SU-DHL-6 (cell line): ENCODE measurements around the gene PDCD7.

ENCODE experiments used
- H2AFZ ChIP-seq: fragments of 200-600 bp; sonication (generic); 2 replicates; pipeline ENCODE4 v1.6.1; 2014; ENCODE audit warnings: low read depth, mild to moderate bottlenecking, moderate library complexity, mixed read lengths, antibody characterized with exemption, low read length; ENCODE audit not compliant: severe bottlenecking
- H3F3A ChIP-seq: fragments of 200-600 bp; shearing (Covaris generic); 2 replicates; pipeline ENCODE4 v1.6.0; 2016; ENCODE audit warnings: antibody characterized with exemption, mild to moderate bottlenecking; ENCODE audit not compliant: insufficient read depth
- H3K27ac ChIP-seq: fragments of 200-600 bp; sonication (generic); 2 replicates; pipeline ENCODE4 v1.5.1; 2016; ENCODE audit warnings: low read depth, mild to moderate bottlenecking, low read length, moderate library complexity, mixed read lengths
- H3K27me3 ChIP-seq: fragments of 200-600 bp; sonication (generic), shearing (Covaris generic); 2 replicates; pipeline ENCODE4 v1.6.0; 2014; ENCODE audit warnings: mild to moderate bottlenecking, low read length
- H3K36me3 ChIP-seq: fragments of 200-600 bp; sonication (generic); 2 replicates; pipeline ENCODE4 v1.6.1; 2014; ENCODE audit warnings: mild to moderate bottlenecking, low read length, mixed read lengths
- H3K4me2 ChIP-seq: fragments of 300-600, 200-600 bp; shearing (Covaris generic), sonication (generic); 2 replicates; pipeline ENCODE4 v1.6.0; 2014; ENCODE audit warnings: low read length, low read depth, mild to moderate bottlenecking; ENCODE audit not compliant: poor library complexity, severe bottlenecking
- H3K4me3 ChIP-seq: fragments of 200-600 bp; sonication (generic); 2 replicates; pipeline ENCODE4 v1.5.1; 2014; ENCODE audit warnings: antibody characterized with exemption, low read length, mild to moderate bottlenecking, mixed read lengths; ENCODE audit not compliant: insufficient read depth, poor library complexity, severe bottlenecking
- H3K79me2 ChIP-seq: fragments of 200-600 bp; sonication (generic); 2 replicates; pipeline ENCODE4 v1.6.1; 2014; ENCODE audit warnings: mild to moderate bottlenecking, low read length, moderate library complexity; ENCODE audit not compliant: insufficient read depth
- H3K9ac ChIP-seq: fragments of 200-600 bp; sonication (generic); 2 replicates; pipeline ENCODE4 v1.7.0; 2014; ENCODE audit warnings: mild to moderate bottlenecking, low read length
- H3K9me2 ChIP-seq: fragments of 200-600 bp; sonication (generic); replicated peaks from 2 replicates; pipeline ENCODE4 v1.6.1; 2014; ENCODE audit warnings: low read length; ENCODE audit not compliant: insufficient read depth
- H3K9me3 ChIP-seq: fragments of 200-600 bp; sonication (generic); 2 replicates; pipeline ENCODE4 v1.6.1; 2014; ENCODE audit warnings: low read length, mixed read lengths; ENCODE audit not compliant: insufficient read depth
- H4K20me1 ChIP-seq: fragments of 200-600 bp; sonication (generic); 2 replicates; pipeline ENCODE4 v1.6.1; 2014; ENCODE audit warnings: low read depth, mild to moderate bottlenecking, antibody characterized with exemption, low read length, moderate library complexity, mixed read lengths
- EZH2phosphoT487 ChIP-seq: fragments of 200-600 bp; sonication (generic), shearing (Covaris generic); conservative IDR thresholded peaks from 2 replicates; pipeline ENCODE4 v1.6.1; 2018; ENCODE audit warnings: mild to moderate bottlenecking, antibody characterized with exemption, low read length, moderate library complexity, mixed read lengths
- TF ChIP-seq, protein P1 (sequence below): fragments of 200-600 bp; sonication (generic); IDR thresholded peaks from one replicate; pipeline ENCODE4 v1.5.1; 2017; ENCODE audit warnings: antibody characterized with exemption, mild to moderate bottlenecking, low read length, moderate library complexity; ENCODE audit not compliant: insufficient read depth, poor library complexity, severe bottlenecking

Gene PDCD7

DNA sequence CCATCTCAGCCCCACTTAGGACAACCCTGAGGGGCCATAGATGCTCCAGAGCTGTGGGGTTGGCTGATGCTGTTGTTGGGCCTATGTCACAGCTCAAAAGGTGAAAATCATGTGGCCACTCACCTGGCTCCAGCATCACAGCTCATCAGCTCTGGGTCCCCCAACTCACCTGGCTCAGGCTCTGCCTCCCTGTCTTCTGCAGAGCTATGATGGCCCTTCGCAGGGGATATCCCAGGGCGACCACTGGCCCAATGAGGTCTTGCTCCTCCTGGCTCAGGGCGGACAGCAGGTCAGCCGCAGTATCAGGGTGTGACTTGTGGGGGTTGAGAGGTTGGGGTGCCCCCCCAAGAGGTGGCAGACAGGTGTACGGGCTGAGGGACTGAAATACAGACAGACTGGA is 34.3 kb downstream of the PDCD7 start:
- TF ChIP-seq, protein P1, sequence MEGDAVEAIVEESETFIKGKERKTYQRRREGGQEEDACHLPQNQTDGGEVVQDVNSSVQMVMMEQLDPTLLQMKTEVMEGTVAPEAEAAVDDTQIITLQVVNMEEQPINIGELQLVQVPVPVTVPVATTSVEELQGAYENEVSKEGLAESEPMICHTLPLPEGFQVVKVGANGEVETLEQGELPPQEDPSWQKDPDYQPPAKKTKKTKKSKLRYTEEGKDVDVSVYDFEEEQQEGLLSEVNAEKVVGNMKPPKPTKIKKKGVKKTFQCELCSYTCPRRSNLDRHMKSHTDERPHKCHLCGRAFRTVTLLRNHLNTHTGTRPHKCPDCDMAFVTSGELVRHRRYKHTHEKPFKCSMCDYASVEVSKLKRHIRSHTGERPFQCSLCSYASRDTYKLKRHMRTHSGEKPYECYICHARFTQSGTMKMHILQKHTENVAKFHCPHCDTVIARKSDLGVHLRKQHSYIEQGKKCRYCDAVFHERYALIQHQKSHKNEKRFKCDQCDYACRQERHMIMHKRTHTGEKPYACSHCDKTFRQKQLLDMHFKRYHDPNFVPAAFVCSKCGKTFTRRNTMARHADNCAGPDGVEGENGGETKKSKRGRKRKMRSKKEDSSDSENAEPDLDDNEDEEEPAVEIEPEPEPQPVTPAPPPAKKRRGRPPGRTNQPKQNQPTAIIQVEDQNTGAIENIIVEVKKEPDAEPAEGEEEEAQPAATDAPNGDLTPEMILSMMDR = no peak
- no peak for TF ChIP-seq EZH2phosphoT487
- no peaks in the 10 kb centered on the region for H3K36me3 ChIP-seq
- H3K79me2 ChIP-seq = no peaks in the 10 kb centered on the region

DNA sequence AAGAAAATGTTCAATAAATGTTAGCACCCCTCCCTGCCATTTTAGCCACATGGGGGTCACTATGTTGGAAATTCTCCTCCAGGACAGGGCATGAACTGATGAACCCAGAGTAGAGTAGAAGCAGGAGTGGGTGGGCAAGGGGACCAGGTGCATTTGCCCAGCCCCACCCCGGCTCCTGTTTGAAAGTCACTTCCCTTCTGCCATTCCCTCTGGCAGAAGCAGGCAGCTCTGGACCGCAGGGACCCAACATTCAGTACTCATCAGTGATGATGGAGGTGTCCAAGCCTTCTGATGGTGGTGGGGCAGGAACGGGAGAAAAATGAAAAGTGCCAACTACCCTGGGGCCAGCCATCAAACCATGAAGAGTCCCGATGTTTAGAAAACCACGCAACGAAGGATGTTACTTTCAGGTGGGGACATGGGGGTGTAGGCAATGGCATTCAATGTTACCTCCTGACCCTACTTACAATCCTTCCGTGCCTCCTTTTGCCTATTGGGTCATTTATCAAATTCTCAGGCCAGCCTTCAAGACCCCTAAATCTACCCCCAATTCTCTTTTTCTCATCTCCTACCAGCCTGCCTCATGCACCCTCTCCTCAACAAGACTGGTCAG is 35.9 kb downstream of the PDCD7 start:
- no peak overlapping the region for H3K4me3 ChIP-seq
- no peak overlapping the region for H3K4me2 ChIP-seq
- H3K9me3 ChIP-seq = no peaks in the 10 kb centered on the region
- no peak overlapping the region for H2AFZ ChIP-seq
- no peaks in the 10 kb centered on the region for H3F3A ChIP-seq
- H3K9me2 ChIP-seq = no peaks in the 10 kb centered on the region
- no peak for TF ChIP-seq EZH2phosphoT487
- TF ChIP-seq, protein P1 = no peak
- H3K79me2 ChIP-seq = no peaks in the 10 kb centered on the region
- no peaks in the 10 kb centered on the region for H3K27me3 ChIP-seq
- no peak overlapping the region for H3K27ac ChIP-seq
- H4K20me1 ChIP-seq = no peaks in the 10 kb centered on the region
- no peaks in the 10 kb centered on the region for H3K36me3 ChIP-seq
- no peak overlapping the region for H3K9ac ChIP-seq

More for the DNA sequence above, 34.3 kb downstream of the PDCD7 start:
- no peak overlapping the region for H3K4me3 ChIP-seq
- H3K27me3 ChIP-seq = no peaks in the 10 kb centered on the region
- H3K9me3 ChIP-seq = no peaks in the 10 kb centered on the region
- no peak overlapping the region for H2AFZ ChIP-seq
- no peak overlapping the region for H3K9ac ChIP-seq
- H3F3A ChIP-seq = no peaks in the 10 kb centered on the region
- no peak overlapping the region for H3K27ac ChIP-seq
- H3K4me2 ChIP-seq = no peak overlapping the region
- H3K9me2 ChIP-seq = no peaks in the 10 kb centered on the region
- H4K20me1 ChIP-seq = no peaks in the 10 kb centered on the region

DNA sequence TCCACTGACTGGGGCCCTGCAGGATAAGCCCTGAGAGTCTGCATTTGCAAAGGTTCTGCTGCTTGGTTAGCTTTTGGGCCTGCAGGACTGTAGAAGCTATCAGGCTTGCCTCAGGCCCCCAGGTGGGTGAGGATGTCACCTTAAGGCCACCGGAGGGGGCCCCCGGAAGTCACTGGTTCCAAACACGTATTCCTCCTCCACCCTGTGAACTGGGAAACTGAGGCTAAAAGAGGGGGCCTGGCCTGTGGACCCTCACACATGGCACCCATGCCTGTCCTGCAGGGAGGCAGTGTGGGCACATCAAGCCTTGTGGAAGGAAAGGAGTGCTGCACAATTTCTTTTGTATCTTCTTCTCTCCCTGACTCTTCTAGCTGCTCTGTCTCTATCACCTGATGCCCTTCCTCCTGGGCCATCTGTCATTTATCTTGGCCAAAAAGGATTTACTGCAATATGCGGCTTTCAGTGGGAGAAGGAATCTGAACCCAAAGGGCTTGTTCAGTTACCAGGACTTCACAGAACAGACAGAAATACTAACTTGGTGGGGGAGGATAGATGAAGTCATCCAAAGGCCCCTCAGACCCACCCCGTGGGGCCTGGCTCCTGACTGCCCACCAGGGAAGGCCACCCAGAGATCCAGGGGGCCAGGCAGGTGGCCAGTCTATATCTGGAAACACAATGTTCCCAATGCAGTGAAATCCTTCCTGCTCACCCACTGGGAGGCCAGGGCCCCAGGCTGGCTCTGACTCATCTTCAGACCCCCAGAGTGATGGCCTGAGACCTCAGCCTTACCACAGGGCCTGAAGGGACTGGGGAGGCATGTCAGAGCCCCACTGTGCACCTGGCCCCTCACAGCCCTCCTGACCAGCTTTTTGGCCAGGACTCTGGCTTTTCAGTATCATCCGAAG is 36.9 kb downstream of the PDCD7 start:
- Histone ChIP-seq H3K79me2 (no peaks in the 10 kb centered on the region), H3K27ac (no peak overlapping the region)

More for the DNA sequence above, 36.9 kb downstream of the PDCD7 start:
- Histone ChIP-seq H3K36me3 (no peaks in the 10 kb centered on the region), H3K4me2 (no peak overlapping the region), H2AFZ (no peak overlapping the region), H3K4me3 (no peak overlapping the region), H3K9ac (no peak overlapping the region), H3K27me3 (no peaks in the 10 kb centered on the region), H3K9me3 (no peaks in the 10 kb centered on the region), H3F3A (no peaks in the 10 kb centered on the region), H4K20me1 (no peaks in the 10 kb centered on the region), H3K9me2 (no peaks in the 10 kb centered on the region)
- no peak for TF ChIP-seq EZH2phosphoT487
- TF ChIP-seq, protein P1 = no peak
